HepG2 (cell line): Measurements from ENCODE around the gene UBAP2. TPM values are rescaled to one million over a fixed set of nuclear protein-coding genes. Genes with fewer than 3 reads are reported as not detected.

Source experiments
- ATAC-seq: fragments of 200-7000 bp; cut with Tn5 transposase; 3 replicates; pipeline ENCODE4 v1.9.1; 2020; ENCODE audit warnings: mild to moderate bottlenecking, moderate library complexity
- BruUV-seq: library from RNA; stranded (reverse); fragments of 400-500 nt; replicated peaks from 2 replicates; lab custom pipeline; 2021; lab: Mats Ljungman, UMichigan
- CTCF ChIA-PET: fragments of 300-600 bp; formaldehyde crosslinking; extraction: SDS; loops from one replicate; lab custom pipeline; 2021; ENCODE audit warnings: low total read pairs, inconsistent platforms, low intra/inter-chr PET ratio; lab: Yijun Ruan, JAX
- POLR2A ChIA-PET: fragments of 350-600 bp; sonication (Branson Sonifier 250); formaldehyde crosslinking; loops from one replicate; lab custom pipeline; 2020; ENCODE audit warnings: antibody characterized with exemption, inconsistent platforms; lab: Yijun Ruan, JAX
- DNase-seq: peaks from one replicate; pipeline ENCODE4 v3.0.0-alpha.2; 2015; ENCODE audit warnings: low spot score
- FAIRE-seq: peaks from 3 replicates; lab custom pipeline; 2011; peaks lifted over from hg19 to GRCh38; lab: Jason Lieb, UNC
- H2AFZ ChIP-seq: one replicate; pipeline ENCODE4 v1.6.1; 2011; ENCODE audit warnings: low read length, inconsistent platforms
- H3K27ac ChIP-seq: fragments of 300-600 bp; 3 replicates; pipeline ENCODE4 v1.8.0; 2011; ENCODE audit warnings: mixed run types, mild to moderate bottlenecking, mixed read lengths, low read length, inconsistent platforms; ENCODE audit not compliant: insufficient read depth; ENCODE audit errors: extremely low read length
- H3K27me3 ChIP-seq, 2 experiments: fragments of 200-600 bp in 1 of 2; 2 replicates in 1 of 2; 3 replicates in 1 of 2; pipeline versions ENCODE4 v1.6.0 to v1.8.0; 2011; ENCODE audit warnings: low read length in 2 of 2, mild to moderate bottlenecking in 2 of 2, moderate library complexity in 2 of 2, inconsistent platforms in 1 of 2; ENCODE audit not compliant: insufficient read depth in 2 of 2, control insufficient read depth in 1 of 2
- H3K36me3 ChIP-seq, 2 experiments: fragments of 200-600 bp in 1 of 2; replicated peaks in 1 of 2; 2 replicates in 1 of 2; 3 replicates in 1 of 2; pipeline versions ENCODE4 v1.5.1 to v1.8.0; 2011; ENCODE audit warnings: low read length in 2 of 2, inconsistent platforms in 1 of 2; ENCODE audit not compliant: insufficient read depth in 2 of 2, control insufficient read depth in 1 of 2
- H3K4me1 ChIP-seq: 2 replicates; pipeline ENCODE4 v1.5.1; 2012; ENCODE audit warnings: low read length, inconsistent platforms; ENCODE audit not compliant: insufficient read depth
- H3K4me2 ChIP-seq: 2 replicates; pipeline ENCODE4 v1.6.0; 2011; ENCODE audit warnings: low read depth, low read length, inconsistent platforms
- H3K4me3 ChIP-seq, 3 experiments: fragments of 200-600 bp in 1 of 3; sonication (generic), shearing (Covaris generic) in 1 of 3; replicated peaks in 1 of 3; 2 replicates each; pipeline ENCODE4 v1.5.1; 2011 to 2016; ENCODE audit warnings: low read length in 3 of 3, inconsistent platforms in 2 of 3, low read depth in 2 of 3, mild to moderate bottlenecking in 2 of 3, control low read depth in 1 of 3, mixed read lengths in 1 of 3; ENCODE audit not compliant: insufficient read depth in 1 of 3
- H3K79me2 ChIP-seq: one replicate; pipeline ENCODE4 v1.6.1; 2011; ENCODE audit warnings: low read length, inconsistent platforms; ENCODE audit not compliant: insufficient read depth
- H3K9ac ChIP-seq: 2 replicates; pipeline ENCODE4 v1.6.0; 2011; ENCODE audit warnings: mild to moderate bottlenecking, low read depth, low read length, inconsistent platforms; ENCODE audit not compliant: insufficient read depth
- H3K9me3 ChIP-seq: 2 replicates; pipeline ENCODE4 v1.5.1; 2012; ENCODE audit warnings: mild to moderate bottlenecking, low read length
- H4K20me1 ChIP-seq: 2 replicates; pipeline ENCODE4 v1.6.0; 2011; ENCODE audit warnings: inconsistent platforms, mild to moderate bottlenecking, low read length, moderate library complexity; ENCODE audit not compliant: insufficient read depth
- HNF4A ChIP-seq: sonication (generic); formaldehyde crosslinking; IDR thresholded peaks from 2 replicates; pipeline ENCODE4 v1.4.0; 2020; ENCODE audit warnings: missing genetic modification reagents
- ISL2 ChIP-seq: sonication (generic); formaldehyde crosslinking; IDR thresholded peaks from 2 replicates; pipeline ENCODE4 v1.5.0; 2020; ENCODE audit warnings: missing genetic modification reagents
- MXI1 ChIP-seq: IDR thresholded peaks from 3 replicates; pipeline ENCODE4 v1.6.1; 2012; ENCODE audit warnings: low read depth, low read length, inconsistent platforms, borderline replicate concordance
- NCOA1 ChIP-seq: sonication (generic); formaldehyde crosslinking; IDR thresholded peaks from 2 replicates; pipeline ENCODE4 v1.9.0; 2021; ENCODE audit warnings: missing genetic modification reagents
- SCMH1 ChIP-seq: sonication (generic); formaldehyde crosslinking; IDR thresholded peaks from 2 replicates; pipeline ENCODE4 v1.9.0; 2021; ENCODE audit warnings: missing genetic modification reagents, mild to moderate bottlenecking, borderline replicate concordance
- WGBS: methylation state at CpG from one replicate; pipeline ENCODE4 v1.1.6; 2017; ENCODE audit warnings: low lambda C conversion rate; 5-methylcytosine and 5-hydroxymethylcytosine counted together
- in situ Hi-C: cut with HindIII; loops from 2 replicates; pipeline ENCODE4 v1.10.0; 2017; ENCODE audit warnings: low pct_unique_long_range_greater_than_20kb; ENCODE audit not compliant: extremely low pct_ligation_motif_present
- intact Hi-C: fragments of 100-400 bp; cut with micrococcal nuclease; formaldehyde crosslinking; loops from one replicate; pipeline ENCODE4 v1.10.0; 2022; ENCODE audit not compliant: unreplicated experiment
- polyA plus RNA-seq, 8 experiments: library from polyadenylated mRNA; depleted of rRNA in 3 of 8; stranded (reverse) in 7 of 8; unstranded in 1 of 8; fragments of >200 nt; fragmentation: Illumina TruSeq in 4 of 8; extraction: Trizol in 4 of 8; gene quantifications; 2 replicates each; pipeline versions ENCODE4 v1.2.1 to v1.2.3, GENCODE V29; 2011 to 2016; ENCODE audit warnings: low read depth in 4 of 8, missing spikeins in 1 of 8, mixed read lengths in 1 of 8; ENCODE audit not compliant: insufficient read depth in 1 of 8
- total RNA-seq, 5 experiments: library from RNA; depleted of rRNA; stranded (reverse); fragments of >200 nt; fragmentation: Illumina TruSeq; extraction: Trizol; gene quantifications; 2 replicates each; pipeline ENCODE4 v1.2.3, GENCODE V29; 2016; ENCODE audit warnings: low read depth in 1 of 5
- TF ChIP-seq, protein P1 (sequence below): sonication (generic); formaldehyde crosslinking; IDR thresholded peaks from 2 replicates; pipeline ENCODE4 v1.5.1; 2020; ENCODE audit warnings: mild to moderate bottlenecking, missing genetic modification reagents, moderate library complexity
- TF ChIP-seq, protein P2 (sequence below): sonication (generic); formaldehyde crosslinking; IDR thresholded peaks from 2 replicates; pipeline ENCODE4 v1.5.0; 2020; ENCODE audit warnings: missing genetic modification reagents
- TF ChIP-seq, protein P3 (sequence below): sonication (generic); formaldehyde crosslinking; IDR thresholded peaks from 2 replicates; pipeline ENCODE4 v1.4.0; 2020; ENCODE audit warnings: mild to moderate bottlenecking, missing genetic modification reagents
- TF ChIP-seq, protein P4 (sequence below): sonication (generic); formaldehyde crosslinking; IDR thresholded peaks from 2 replicates; pipeline ENCODE4 v1.4.0; 2020; ENCODE audit warnings: mild to moderate bottlenecking, low read depth, missing genetic modification reagents

UBAP2 gene
- total and polyA plus RNA-seq, 2 of the 13 experiments (the other 11 are each of a cell fraction or from before 2014, with no cell fraction given): 19.0 to 22.0 TPM

DNA sequence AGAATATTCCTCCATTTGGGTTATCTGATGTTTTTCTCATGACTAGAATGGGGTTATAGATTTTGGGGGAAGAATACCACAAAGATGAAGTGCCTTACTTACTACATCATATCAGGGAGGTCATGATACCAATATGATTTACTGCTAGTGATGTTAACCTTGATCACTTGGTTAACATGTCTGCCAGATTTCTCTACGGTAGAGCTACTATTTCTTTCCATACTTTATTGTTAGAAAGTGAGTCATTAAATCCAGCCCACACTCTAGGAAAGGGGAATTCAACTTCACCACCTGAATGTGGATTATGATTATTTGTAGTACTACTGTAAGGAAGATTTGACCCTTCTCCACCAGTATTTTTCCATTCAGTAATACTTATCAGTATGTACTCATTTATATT lies 167.1 kb downstream of the UBAP2 start (continued):
- TF ChIP-seq, protein P1, sequence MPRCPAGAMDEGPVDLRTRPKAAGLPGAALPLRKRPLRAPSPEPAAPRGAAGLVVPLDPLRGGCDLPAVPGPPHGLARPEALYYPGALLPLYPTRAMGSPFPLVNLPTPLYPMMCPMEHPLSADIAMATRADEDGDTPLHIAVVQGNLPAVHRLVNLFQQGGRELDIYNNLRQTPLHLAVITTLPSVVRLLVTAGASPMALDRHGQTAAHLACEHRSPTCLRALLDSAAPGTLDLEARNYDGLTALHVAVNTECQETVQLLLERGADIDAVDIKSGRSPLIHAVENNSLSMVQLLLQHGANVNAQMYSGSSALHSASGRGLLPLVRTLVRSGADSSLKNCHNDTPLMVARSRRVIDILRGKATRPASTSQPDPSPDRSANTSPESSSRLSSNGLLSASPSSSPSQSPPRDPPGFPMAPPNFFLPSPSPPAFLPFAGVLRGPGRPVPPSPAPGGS (CRISPR knock-in tag): no peak
- TF ChIP-seq, protein P2, sequence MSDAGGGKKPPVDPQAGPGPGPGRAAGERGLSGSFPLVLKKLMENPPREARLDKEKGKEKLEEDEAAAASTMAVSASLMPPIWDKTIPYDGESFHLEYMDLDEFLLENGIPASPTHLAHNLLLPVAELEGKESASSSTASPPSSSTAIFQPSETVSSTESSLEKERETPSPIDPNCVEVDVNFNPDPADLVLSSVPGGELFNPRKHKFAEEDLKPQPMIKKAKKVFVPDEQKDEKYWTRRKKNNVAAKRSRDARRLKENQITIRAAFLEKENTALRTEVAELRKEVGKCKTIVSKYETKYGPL: no peak

DNA sequence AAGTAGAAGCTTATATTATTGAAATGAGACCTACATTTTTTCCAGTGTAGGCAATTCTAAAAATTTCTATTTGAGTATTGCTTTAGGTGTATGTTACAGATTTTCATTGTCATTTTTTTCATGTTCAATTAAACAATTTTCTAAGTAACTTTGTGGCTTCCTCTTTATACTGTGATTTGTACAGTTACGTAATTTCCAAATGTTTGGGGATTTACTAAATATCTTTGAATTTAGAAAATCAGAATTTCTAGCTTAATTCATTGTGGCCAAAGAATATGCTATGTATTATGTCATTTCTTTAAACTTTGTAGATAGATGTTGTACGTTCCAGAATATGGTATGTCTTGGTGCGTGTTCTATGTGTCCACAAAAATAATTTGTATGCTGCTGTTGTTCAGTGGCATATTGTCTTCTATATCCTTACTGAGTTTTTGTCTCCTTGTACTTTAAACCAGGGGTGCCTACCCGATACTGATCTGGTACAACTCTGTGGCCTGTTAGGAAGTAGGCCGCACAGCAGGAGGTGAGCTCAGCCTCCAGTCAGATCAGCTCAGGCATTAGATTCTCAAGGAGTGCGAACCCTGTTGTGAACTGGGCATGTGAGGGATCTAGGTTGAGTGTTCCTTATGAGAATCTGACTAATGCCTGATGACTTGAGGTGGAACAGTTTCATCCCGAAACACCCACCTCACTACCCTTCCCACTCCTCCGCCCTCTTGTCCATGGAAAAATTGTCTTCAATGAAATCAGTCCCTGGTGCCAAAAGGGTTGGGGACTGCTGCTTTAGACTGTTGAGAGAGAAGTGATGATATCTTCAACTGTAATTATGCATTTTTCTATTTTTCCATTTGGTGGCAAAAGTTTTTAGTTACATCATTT lies 168.2 kb downstream of the UBAP2 start:
- Histone ChIP-seq H3K4me1 (peaks cover 17% of the 10 kb centered on the region), H3K4me2 (no peak overlapping the region), H2AFZ (no peak overlapping the region), H3K27ac (no peak overlapping the region), H3K79me2 (peaks cover 91% of the 10 kb centered on the region), H3K9me3 (no peaks in the 10 kb centered on the region), H3K36me3 (0 out of 5 replicates have a peak, but pooled peaks cover 0 to 5% of the 10 kb centered on the region in 2 experiments), H4K20me1 (peaks cover 32% of the 10 kb centered on the region), H3K4me3 (no peak overlapping the region), H3K27me3 (no peaks in the 10 kb centered on the region), H3K9ac (no peak overlapping the region)
- ATAC-seq: no peak
- WGBS: 93% methylated on average over 8 of the region's 8 CpGs
- POLR2A ChIA-PET: no interaction called here
- BruUV-seq: no TSS peak
- TF ChIP-seq NCOA1 (CRISPR knock-in tag): no peak
- TF ChIP-seq ISL2: no peak
- TF ChIP-seq SCMH1 (CRISPR knock-in tag): no peak
- no peak for TF ChIP-seq HNF4A (CRISPR knock-in tag)
- TF ChIP-seq, protein P3, sequence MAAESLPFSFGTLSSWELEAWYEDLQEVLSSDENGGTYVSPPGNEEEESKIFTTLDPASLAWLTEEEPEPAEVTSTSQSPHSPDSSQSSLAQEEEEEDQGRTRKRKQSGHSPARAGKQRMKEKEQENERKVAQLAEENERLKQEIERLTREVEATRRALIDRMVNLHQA (CRISPR knock-in tag): no peak
- TF ChIP-seq MXI1: no peak
- TF ChIP-seq, protein P4, sequence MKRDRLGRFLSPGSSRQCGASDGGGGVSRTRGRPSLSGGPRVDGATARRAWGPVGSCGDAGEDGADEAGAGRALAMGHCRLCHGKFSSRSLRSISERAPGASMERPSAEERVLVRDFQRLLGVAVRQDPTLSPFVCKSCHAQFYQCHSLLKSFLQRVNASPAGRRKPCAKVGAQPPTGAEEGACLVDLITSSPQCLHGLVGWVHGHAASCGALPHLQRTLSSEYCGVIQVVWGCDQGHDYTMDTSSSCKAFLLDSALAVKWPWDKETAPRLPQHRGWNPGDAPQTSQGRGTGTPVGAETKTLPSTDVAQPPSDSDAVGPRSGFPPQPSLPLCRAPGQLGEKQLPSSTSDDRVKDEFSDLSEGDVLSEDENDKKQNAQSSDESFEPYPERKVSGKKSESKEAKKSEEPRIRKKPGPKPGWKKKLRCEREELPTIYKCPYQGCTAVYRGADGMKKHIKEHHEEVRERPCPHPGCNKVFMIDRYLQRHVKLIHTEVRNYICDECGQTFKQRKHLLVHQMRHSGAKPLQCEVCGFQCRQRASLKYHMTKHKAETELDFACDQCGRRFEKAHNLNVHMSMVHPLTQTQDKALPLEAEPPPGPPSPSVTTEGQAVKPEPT: no peak
- no peak for DNase-seq
- CTCF ChIA-PET: no interaction called here
- FAIRE-seq: no peak
- intact Hi-C loops (no loop called here), in situ Hi-C loops (no loop called here)
